ENCODE measurements around the gene MCM7. TPM values are rescaled to one million over a fixed set of nuclear protein-coding genes. Genes with fewer than 3 reads are reported as not detected.

The MCM7 gene
- total and polyA plus RNA-seq, 2 of the 13 experiments (the other 11 are each of a cell fraction or from before 2014, with no cell fraction given) = 84.5 to 214 TPM

DNA sequence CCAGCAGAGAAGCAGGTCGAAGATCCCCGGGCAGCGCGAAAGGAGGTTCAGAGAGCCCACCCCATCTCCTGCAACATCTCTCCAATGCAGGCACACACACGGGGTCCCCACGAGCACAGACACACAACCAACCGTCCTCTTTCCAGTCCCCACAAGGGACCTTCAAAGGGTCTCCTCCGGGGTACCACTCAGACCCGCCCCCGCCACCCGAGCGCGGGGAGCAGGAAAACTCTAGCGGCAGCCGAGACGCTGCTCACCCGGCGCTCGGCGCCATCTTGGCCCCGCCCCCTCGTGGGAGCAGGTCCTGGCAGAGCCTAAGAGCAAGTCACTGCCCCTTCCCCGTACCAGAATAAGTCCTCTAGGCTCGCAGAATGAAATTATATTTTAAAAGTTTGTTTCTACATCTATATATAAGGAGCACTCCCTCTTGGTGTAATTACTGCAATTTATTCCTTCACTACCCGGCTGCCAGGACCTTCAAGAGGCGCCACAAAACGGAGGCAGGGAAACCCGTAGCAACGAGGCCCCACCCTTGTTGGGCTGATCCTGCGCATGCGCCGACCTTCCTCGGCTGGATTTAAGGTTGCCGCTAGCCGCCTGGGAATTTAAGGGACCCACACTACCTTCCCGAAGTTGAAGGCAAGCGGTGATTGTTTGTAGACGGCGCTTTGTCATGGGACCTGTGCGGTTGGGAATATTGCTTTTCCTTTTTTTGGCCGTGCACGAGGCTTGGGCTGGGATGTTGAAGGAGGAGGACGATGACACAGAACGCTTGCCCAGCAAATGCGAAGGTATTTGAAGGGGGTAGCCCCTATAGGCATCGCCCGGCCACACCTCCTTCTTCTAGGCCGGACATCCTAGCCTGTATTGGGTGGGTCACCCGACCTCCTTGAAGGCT lies 18.1 kb upstream of the MCM7 start, which contains the start of the genes CNPY4 and TAF6 (continued):
- no peak for TF ChIP-seq SMAD1 (CRISPR knock-in tag; IDR thresholded peaks at IDR 0.05; ENCODE audit: borderline replicate concordance, low read depth)
- TF ChIP-seq, protein P1, sequence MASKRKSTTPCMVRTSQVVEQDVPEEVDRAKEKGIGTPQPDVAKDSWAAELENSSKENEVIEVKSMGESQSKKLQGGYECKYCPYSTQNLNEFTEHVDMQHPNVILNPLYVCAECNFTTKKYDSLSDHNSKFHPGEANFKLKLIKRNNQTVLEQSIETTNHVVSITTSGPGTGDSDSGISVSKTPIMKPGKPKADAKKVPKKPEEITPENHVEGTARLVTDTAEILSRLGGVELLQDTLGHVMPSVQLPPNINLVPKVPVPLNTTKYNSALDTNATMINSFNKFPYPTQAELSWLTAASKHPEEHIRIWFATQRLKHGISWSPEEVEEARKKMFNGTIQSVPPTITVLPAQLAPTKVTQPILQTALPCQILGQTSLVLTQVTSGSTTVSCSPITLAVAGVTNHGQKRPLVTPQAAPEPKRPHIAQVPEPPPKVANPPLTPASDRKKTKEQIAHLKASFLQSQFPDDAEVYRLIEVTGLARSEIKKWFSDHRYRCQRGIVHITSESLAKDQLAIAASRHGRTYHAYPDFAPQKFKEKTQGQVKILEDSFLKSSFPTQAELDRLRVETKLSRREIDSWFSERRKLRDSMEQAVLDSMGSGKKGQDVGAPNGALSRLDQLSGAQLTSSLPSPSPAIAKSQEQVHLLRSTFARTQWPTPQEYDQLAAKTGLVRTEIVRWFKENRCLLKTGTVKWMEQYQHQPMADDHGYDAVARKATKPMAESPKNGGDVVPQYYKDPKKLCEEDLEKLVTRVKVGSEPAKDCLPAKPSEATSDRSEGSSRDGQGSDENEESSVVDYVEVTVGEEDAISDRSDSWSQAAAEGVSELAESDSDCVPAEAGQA (IDR thresholded peaks at IDR 0.05; ENCODE audit: low read depth) = 0 out of 2 replicates have a peak, but pooled peaks have one; percentile 13
- TF ChIP-seq, protein P1 (CRISPR knock-in tag; IDR thresholded peaks at IDR 0.05; ENCODE audit: borderline replicate concordance) = peak; percentile 74; the same call in 1 of the 2 replicates
- TF ChIP-seq ZNF30 (CRISPR knock-in tag; IDR thresholded peaks at IDR 0.05) = no peak
- TF ChIP-seq SOX5 (CRISPR knock-in tag; IDR thresholded peaks at IDR 0.05; ENCODE audit: borderline replicate concordance) = no peak; the same call in 1 of the 2 replicates
- no peak for TF ChIP-seq JARID2 (CRISPR knock-in tag; IDR thresholded peaks at IDR 0.05; ENCODE audit: insufficient replicate concordance)
- TF ChIP-seq ZSCAN9 (CRISPR knock-in tag; IDR thresholded peaks at IDR 0.05; ENCODE audit: borderline replicate concordance) = peak; percentile 44; the same call in 1 of the 2 replicates
- TF ChIP-seq, protein P2, sequence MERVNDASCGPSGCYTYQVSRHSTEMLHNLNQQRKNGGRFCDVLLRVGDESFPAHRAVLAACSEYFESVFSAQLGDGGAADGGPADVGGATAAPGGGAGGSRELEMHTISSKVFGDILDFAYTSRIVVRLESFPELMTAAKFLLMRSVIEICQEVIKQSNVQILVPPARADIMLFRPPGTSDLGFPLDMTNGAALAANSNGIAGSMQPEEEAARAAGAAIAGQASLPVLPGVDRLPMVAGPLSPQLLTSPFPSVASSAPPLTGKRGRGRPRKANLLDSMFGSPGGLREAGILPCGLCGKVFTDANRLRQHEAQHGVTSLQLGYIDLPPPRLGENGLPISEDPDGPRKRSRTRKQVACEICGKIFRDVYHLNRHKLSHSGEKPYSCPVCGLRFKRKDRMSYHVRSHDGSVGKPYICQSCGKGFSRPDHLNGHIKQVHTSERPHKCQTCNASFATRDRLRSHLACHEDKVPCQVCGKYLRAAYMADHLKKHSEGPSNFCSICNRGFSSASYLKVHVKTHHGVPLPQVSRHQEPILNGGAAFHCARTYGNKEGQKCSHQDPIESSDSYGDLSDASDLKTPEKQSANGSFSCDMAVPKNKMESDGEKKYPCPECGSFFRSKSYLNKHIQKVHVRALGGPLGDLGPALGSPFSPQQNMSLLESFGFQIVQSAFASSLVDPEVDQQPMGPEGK (CRISPR knock-in tag; IDR thresholded peaks at IDR 0.05) = peak; percentile 61
- TF ChIP-seq, protein P3, sequence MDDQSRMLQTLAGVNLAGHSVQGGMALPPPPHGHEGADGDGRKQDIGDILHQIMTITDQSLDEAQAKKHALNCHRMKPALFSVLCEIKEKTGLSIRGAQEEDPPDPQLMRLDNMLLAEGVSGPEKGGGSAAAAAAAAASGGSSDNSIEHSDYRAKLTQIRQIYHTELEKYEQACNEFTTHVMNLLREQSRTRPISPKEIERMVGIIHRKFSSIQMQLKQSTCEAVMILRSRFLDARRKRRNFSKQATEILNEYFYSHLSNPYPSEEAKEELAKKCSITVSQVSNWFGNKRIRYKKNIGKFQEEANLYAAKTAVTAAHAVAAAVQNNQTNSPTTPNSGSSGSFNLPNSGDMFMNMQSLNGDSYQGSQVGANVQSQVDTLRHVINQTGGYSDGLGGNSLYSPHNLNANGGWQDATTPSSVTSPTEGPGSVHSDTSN (CRISPR knock-in tag; IDR thresholded peaks at IDR 0.05; ENCODE audit: borderline replicate concordance) = peak; percentile 76; the same call in 1 of the 2 replicates
- TF ChIP-seq ZNF850 (CRISPR knock-in tag; conservative IDR thresholded peaks at IDR 0.05) = no peak
- TF ChIP-seq, protein P4, sequence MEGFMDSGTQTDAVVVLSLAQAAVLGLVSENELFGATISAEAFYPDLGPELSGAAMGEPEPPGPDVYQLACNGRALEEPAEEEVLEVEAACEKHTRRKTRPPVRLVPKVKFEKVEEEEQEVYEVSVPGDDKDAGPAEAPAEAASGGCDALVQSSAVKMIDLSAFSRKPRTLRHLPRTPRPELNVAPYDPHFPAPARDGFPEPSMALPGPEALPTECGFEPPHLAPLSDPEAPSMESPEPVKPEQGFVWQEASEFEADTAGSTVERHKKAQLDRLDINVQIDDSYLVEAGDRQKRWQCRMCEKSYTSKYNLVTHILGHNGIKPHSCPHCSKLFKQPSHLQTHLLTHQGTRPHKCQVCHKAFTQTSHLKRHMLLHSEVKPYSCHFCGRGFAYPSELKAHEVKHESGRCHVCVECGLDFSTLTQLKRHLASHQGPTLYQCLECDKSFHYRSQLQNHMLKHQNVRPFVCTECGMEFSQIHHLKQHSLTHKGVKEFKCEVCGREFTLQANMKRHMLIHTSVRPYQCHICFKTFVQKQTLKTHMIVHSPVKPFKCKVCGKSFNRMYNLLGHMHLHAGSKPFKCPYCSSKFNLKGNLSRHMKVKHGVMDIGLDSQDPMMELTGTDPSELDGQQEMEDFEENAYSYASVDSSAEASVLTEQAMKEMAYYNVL (CRISPR knock-in tag; IDR thresholded peaks at IDR 0.05; ENCODE audit: borderline replicate concordance) = no peak
- peak; percentile 24; the same call in 1 of the 2 replicates for TF ChIP-seq GATAD2A (CRISPR knock-in tag; IDR thresholded peaks at IDR 0.05)
- no peak for TF ChIP-seq ZKSCAN5 (CRISPR knock-in tag; IDR thresholded peaks at IDR 0.05)
- no peak for TF ChIP-seq TAF15 (IDR thresholded peaks at IDR 0.05; ENCODE audit: low read depth, low read length, poor library complexity, severe bottlenecking)
- TF ChIP-seq ZC3H4 (CRISPR knock-in tag; IDR thresholded peaks at IDR 0.05; ENCODE audit: borderline replicate concordance) = no peak
- TF ChIP-seq ZNF672 (CRISPR knock-in tag; IDR thresholded peaks at IDR 0.05) = no peak

Data from HepG2 (cell line).